HG02884 (cell line): ENCODE data around the gene CSNK1G1.
"Not testable (repeated sequence)": the region's sequence is repeated elsewhere in the genome, so short reads cannot be mapped to it uniquely, and the experiment has no call there.

Source experiments
- ATAC-seq: cut with Tn5 transposase; IDR thresholded peaks from one replicate; pipeline ENCODE4 v1.9.1; 2021; ENCODE audit warnings: mild to moderate bottlenecking, moderate library complexity; ENCODE audit not compliant: unreplicated experiment

Gene CSNK1G1

GRCh38 chr15:64288999-64289398 is 67.0 kb downstream of the CSNK1G1 start:
- ATAC-seq, result no peak

GRCh38 chr15:64288577-64288976 is 67.4 kb downstream of the CSNK1G1 start:
- no peak for ATAC-seq

GRCh38 chr15:64287953-64288352 is 68.0 kb downstream of the CSNK1G1 start:
- no peak for ATAC-seq

GRCh38 chr15:64286473-64286872 is 69.5 kb downstream of the CSNK1G1 start:
- no peak for ATAC-seq

GRCh38 chr15:64285871-64286270 is 70.1 kb downstream of the CSNK1G1 start:
- no peak for ATAC-seq

GRCh38 chr15:64285150-64285549 is 70.8 kb downstream of the CSNK1G1 start:
- no peak for ATAC-seq

- ATAC-seq, result no peak
Observed at GRCh38 chr15:64284042-64284441, 71.9 kb downstream of the CSNK1G1 start.

- no peak for ATAC-seq
Observed at GRCh38 chr15:64282701-64283100, 73.3 kb downstream of the CSNK1G1 start.

- ATAC-seq, result no peak
Observed at GRCh38 chr15:64279131-64279530, 76.8 kb downstream of the CSNK1G1 start.

GRCh38 chr15:64275934-64276333 is 80.0 kb downstream of the CSNK1G1 start:
- ATAC-seq, result no peak

- no peak for ATAC-seq
Observed at GRCh38 chr15:64274341-64274950, 81.5 kb downstream of the CSNK1G1 start.

- no peak for ATAC-seq
Observed at GRCh38 chr15:64267331-64267973, 88.5 kb downstream of the CSNK1G1 start.

- ATAC-seq, result not testable (repeated sequence)
Observed at GRCh38 chr15:64265188-64265587, 90.8 kb downstream of the CSNK1G1 start.

GRCh38 chr15:64264502-64264901 is 91.5 kb downstream of the CSNK1G1 start:
- no peak for ATAC-seq

- no peak for ATAC-seq
Observed at GRCh38 chr15:64263567-64263966, 92.4 kb downstream of the CSNK1G1 start.

- no peak for ATAC-seq
Observed at GRCh38 chr15:64256051-64256450, 99.9 kb downstream of the CSNK1G1 start.

GRCh38 chr15:64251658-64252057 is 104.3 kb downstream of the CSNK1G1 start:
- no peak for ATAC-seq

GRCh38 chr15:64251121-64251520 is 104.9 kb downstream of the CSNK1G1 start:
- ATAC-seq, result no peak

- no peak for ATAC-seq
Observed at GRCh38 chr15:64249883-64250575, 105.9 kb downstream of the CSNK1G1 start.

GRCh38 chr15:64249406-64249805 is 106.6 kb downstream of the CSNK1G1 start:
- ATAC-seq, result no peak

GRCh38 chr15:64247906-64248541 is 107.9 kb downstream of the CSNK1G1 start:
- peak; percentile 41 for ATAC-seq

GRCh38 chr15:64247535-64247905 is 108.5 kb downstream of the CSNK1G1 start:
- ATAC-seq, result no peak
